Stimulated activated naive B cell treated with anti-CD40 and anti-IgM and Interleukin-4, amounts not matched to agents 10 μg/mL and 1 μg/mL and 100 μg/mL, for 72 hours (primary cell): ENCODE results near the gene STK25.
"Not testable (repeated sequence)": the region's sequence is repeated elsewhere in the genome, so short reads cannot be mapped to it uniquely, and the experiment has no call there.

Source experiments
- ATAC-seq, 2 donors: fragments of 150-1000 bp; cut with Tn5 transposase; replicated peaks; 2 replicates each; pipeline ENCODE4 v1.10.0; 2021; ENCODE audit warnings: moderate library complexity in 1 of 2
- DNase-seq: peaks from one replicate; pipeline ENCODE4 v3.0.0; 2021
- H3K27ac Mint-ChIP-seq: one replicate; pipeline ENCODE4 v1.8.0; 2022; ENCODE audit warnings: mild to moderate bottlenecking, mixed read lengths
- H3K27me3 Mint-ChIP-seq, 2 donors: one replicate each; pipeline ENCODE4 v1.8.0; 2022; ENCODE audit warnings: mixed read lengths in 2 of 2
- H3K36me3 Mint-ChIP-seq, 2 donors: one replicate each; pipeline ENCODE4 v1.8.0; 2022; ENCODE audit warnings: mixed read lengths in 2 of 2, mild to moderate bottlenecking in 1 of 2
- H3K4me1 Mint-ChIP-seq, 2 donors: one replicate each; pipeline ENCODE4 v1.8.0; 2022; ENCODE audit warnings: mixed read lengths in 2 of 2, mild to moderate bottlenecking in 1 of 2
- H3K4me3 Mint-ChIP-seq, 2 donors: one replicate each; pipeline ENCODE4 v1.8.0; 2022; ENCODE audit warnings: mild to moderate bottlenecking in 2 of 2, mixed read lengths in 2 of 2, moderate library complexity in 1 of 2
- H3K9me3 Mint-ChIP-seq, 2 donors: one replicate each; pipeline ENCODE4 v1.8.0; 2022; ENCODE audit warnings: mixed read lengths in 2 of 2, mild to moderate bottlenecking in 1 of 2

STK25 gene

GRCh38 chr2:241465543-241465942 lies 42.8 kb downstream of the STK25 start:
- no peak overlapping the region for H3K4me3 Mint-ChIP-seq
- H3K36me3 Mint-ChIP-seq, result peaks cover 23 to 35% of the 10 kb centered on the region in 2 donors
- no peaks in the 10 kb centered on the region for H3K9me3 Mint-ChIP-seq
- no peak for DNase-seq
- H3K4me1 Mint-ChIP-seq, result no peaks in the 10 kb centered on the region
- H3K27me3 Mint-ChIP-seq, result no peaks in the 10 kb centered on the region
- H3K27ac Mint-ChIP-seq, result no peak overlapping the region
- no peak for ATAC-seq

GRCh38 chr2:241463276-241464135 lies 44.9 kb downstream of the STK25 start:
- Mint-ChIP-seq H3K4me3 (no peak overlapping the region), H3K27ac (no peak overlapping the region), H3K9me3 (no peaks in the 10 kb centered on the region), H3K27me3 (no peaks in the 10 kb centered on the region), H3K36me3 (peaks cover 16 to 24% of the 10 kb centered on the region in 2 donors), H3K4me1 (no peaks in the 10 kb centered on the region)
- DNase-seq, result no peak
- no peak for ATAC-seq

GRCh38 chr2:241461693-241462677 lies 46.4 kb downstream of the STK25 start:
- no peaks in the 10 kb centered on the region for H3K4me1 Mint-ChIP-seq

GRCh38 chr2:241460631-241461030 lies 47.8 kb downstream of the STK25 start:
- no peak for DNase-seq
- H3K27ac Mint-ChIP-seq, result no peak overlapping the region
- H3K4me3 Mint-ChIP-seq, result no peak overlapping the region
- no peaks in the 10 kb centered on the region for H3K4me1 Mint-ChIP-seq
- no peaks in the 10 kb centered on the region for H3K27me3 Mint-ChIP-seq
- H3K36me3 Mint-ChIP-seq, result peaks cover 15% of the 10 kb centered on the region in 2 donors
- ATAC-seq, result no peak
- H3K9me3 Mint-ChIP-seq, result no peaks in the 10 kb centered on the region

More at GRCh38 chr2:241461693-241462677, 46.4 kb downstream of the STK25 start:
- Mint-ChIP-seq H3K4me3 (no peak overlapping the region), H3K9me3 (no peaks in the 10 kb centered on the region), H3K36me3 (peaks cover 15 to 16% of the 10 kb centered on the region in 2 donors), H3K27ac (no peak overlapping the region), H3K27me3 (no peaks in the 10 kb centered on the region)
- DNase-seq (no peak), ATAC-seq (no peak)

GRCh38 chr2:241459520-241459919 lies 48.9 kb downstream of the STK25 start:
- Mint-ChIP-seq H3K4me3 (no peak overlapping the region), H3K4me1 (no peaks in the 10 kb centered on the region), H3K27me3 (no peaks in the 10 kb centered on the region), H3K36me3 (peaks cover 6 to 10% of the 10 kb centered on the region in 2 donors), H3K9me3 (no peaks in the 10 kb centered on the region), H3K27ac (no peak overlapping the region)
- DNase-seq (no peak), ATAC-seq (no peak)

- Mint-ChIP-seq H3K4me3 (no peak overlapping the region), H3K4me1 (no peaks in the 10 kb centered on the region), H3K36me3 (peaks cover 9 to 13% of the 10 kb centered on the region in 2 donors), H3K9me3 (no peaks in the 10 kb centered on the region), H3K27me3 (no peaks in the 10 kb centered on the region), H3K27ac (no peak overlapping the region)
- DNase-seq, result no peak
- ATAC-seq, result no peak
These were observed 49.7 kb downstream of the STK25 start for GRCh38 chr2:241458687-241459086.

GRCh38 chr2:241456546-241456945 lies 51.8 kb downstream of the STK25 start:
- Mint-ChIP-seq H3K36me3 (peaks cover 7 to 11% of the 10 kb centered on the region in 2 donors), H3K4me1 (no peaks in the 10 kb centered on the region), H3K9me3 (no peaks in the 10 kb centered on the region), H3K4me3 (no peak overlapping the region), H3K27me3 (no peaks in the 10 kb centered on the region), H3K27ac (no peak overlapping the region)
- DNase-seq (no peak), ATAC-seq (no peak)

- H3K27ac Mint-ChIP-seq, result no peak overlapping the region
- no peaks in the 10 kb centered on the region for H3K27me3 Mint-ChIP-seq
- H3K4me3 Mint-ChIP-seq, result no peak overlapping the region
- H3K36me3 Mint-ChIP-seq, result peaks cover 3 to 8% of the 10 kb centered on the region in 2 donors
- no peak for ATAC-seq
- DNase-seq, result no peak
- H3K4me1 Mint-ChIP-seq, result no peaks in the 10 kb centered on the region
- H3K9me3 Mint-ChIP-seq, result no peaks in the 10 kb centered on the region
These were observed 53.4 kb downstream of the STK25 start for GRCh38 chr2:241454837-241455485.

- not testable (repeated sequence) for H3K27me3 Mint-ChIP-seq, H3K4me3 Mint-ChIP-seq, ATAC-seq, H3K9me3 Mint-ChIP-seq, H3K27ac Mint-ChIP-seq, DNase-seq, H3K4me1 Mint-ChIP-seq
- H3K36me3 Mint-ChIP-seq, result peaks cover 6 to 16% of the 10 kb centered on the region in 2 donors
These were observed 54.5 kb downstream of the STK25 start for GRCh38 chr2:241453919-241454318.

- ATAC-seq, result no peak
- DNase-seq, result no peak
- Mint-ChIP-seq H3K9me3 (no peaks in the 10 kb centered on the region), H3K27ac (no peak overlapping the region), H3K4me1 (no peaks in the 10 kb centered on the region), H3K36me3 (peaks cover 14 to 30% of the 10 kb centered on the region in 2 donors), H3K4me3 (no peak overlapping the region), H3K27me3 (peaks cover 4 to 5% of the 10 kb centered on the region in 2 donors)
These were observed 56.4 kb downstream of the STK25 start for GRCh38 chr2:241451840-241452506.

GRCh38 chr2:241450092-241450491 lies 58.3 kb downstream of the STK25 start:
- H3K4me1 Mint-ChIP-seq, H3K27me3 Mint-ChIP-seq, H3K9me3 Mint-ChIP-seq, H3K27ac Mint-ChIP-seq, H3K4me3 Mint-ChIP-seq, ATAC-seq, DNase-seq: not testable (repeated sequence)
- H3K36me3 Mint-ChIP-seq, result peaks cover 14 to 35% of the 10 kb centered on the region in 2 donors

- H3K9me3 Mint-ChIP-seq, result no peaks in the 10 kb centered on the region
- peaks cover 37 to 63% of the 10 kb centered on the region in 2 donors for H3K36me3 Mint-ChIP-seq
- H3K4me3 Mint-ChIP-seq, result no peak overlapping the region
- no peak for DNase-seq
- ATAC-seq, result no peak
- peaks cover 4 to 6% of the 10 kb centered on the region in 2 donors for H3K27me3 Mint-ChIP-seq
- H3K4me1 Mint-ChIP-seq, result peaks cover 19 to 21% of the 10 kb centered on the region in 2 donors
- H3K27ac Mint-ChIP-seq, result no peak overlapping the region
These were observed 63.0 kb downstream of the STK25 start for GRCh38 chr2:241445426-241445825.

GRCh38 chr2:241443486-241444223 lies 64.7 kb downstream of the STK25 start:
- Mint-ChIP-seq H3K4me1 (peaks cover 20 to 21% of the 10 kb centered on the region in 2 donors), H3K9me3 (no peaks in the 10 kb centered on the region), H3K36me3 (peaks cover 46 to 58% of the 10 kb centered on the region in 2 donors), H3K4me3 (peak overlapping the region in 1 of 2 donors; percentile 55), H3K27ac (peak overlapping the region; percentile 94), H3K27me3 (peaks cover 4 to 6% of the 10 kb centered on the region in 2 donors)
- DNase-seq (peak; percentile 85), ATAC-seq (peak; percentile 91 to 93)
